Measurements from ENCODE around the gene NETO1. TPM values are rescaled to one million over a fixed set of nuclear protein-coding genes. Genes with fewer than 3 reads are reported as not detected.

The NETO1 gene
- total RNA-seq, 3 donors from 2014 or later (not counting 1 experiment from before 2014, with no cell fraction given) = not detected

DNA sequence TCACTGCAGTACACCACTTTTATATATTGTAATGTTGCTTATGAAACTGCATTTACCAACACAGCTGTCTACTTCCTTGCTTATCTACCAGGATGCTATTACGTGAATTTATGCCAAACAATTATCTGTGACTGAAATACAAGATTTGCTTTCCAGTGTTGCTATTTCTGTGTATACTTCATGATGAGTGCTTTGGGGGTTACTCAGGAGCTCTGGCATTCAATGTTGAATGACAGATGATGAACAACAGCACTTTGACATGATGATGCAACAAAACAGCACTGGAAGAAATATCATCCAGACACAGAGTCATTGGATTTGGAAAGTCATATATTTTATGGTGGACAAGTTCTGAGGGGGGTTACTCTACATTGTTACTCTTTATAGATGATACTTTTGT, 125.8 kb downstream of the NETO1 start:
- H3K27me3 ChIP-seq (ENCODE audit: control insufficient read depth, insufficient read depth, low read length) = no peaks in the 10 kb centered on the region
- DNase-seq (no peak), ATAC-seq (no peak)
- Mint-ChIP-seq H3K4me3 (no peak overlapping the region), H3K27ac (no peak overlapping the region), H3K36me3 (no peaks in the 10 kb centered on the region), H3K27me3 (ENCODE audit: low read depth in 2 of 2) (no peaks in the 10 kb centered on the region), H3K4me1 (no peaks in the 10 kb centered on the region), H3K9me3 (peaks cover 0 to 5% of the 10 kb centered on the region in 2 donors)
- no peak overlapping the region for H3K4me3 ChIP-seq (ENCODE audit: low read length)
- H3K27ac ChIP-seq (ENCODE audit: low read length) = no peak overlapping the region
- no peaks in the 10 kb centered on the region for H3K9me3 ChIP-seq (ENCODE audit: control insufficient read depth, insufficient read depth, low read length)
- TF ChIP-seq CTCF (IDR thresholded peaks at IDR 0.05) = no peak
- no peaks in the 10 kb centered on the region for H3K36me3 ChIP-seq (ENCODE audit: control insufficient read depth, insufficient read depth, low read length)
- WGBS (ENCODE audit: insufficient coverage) = 86% methylated on average over 1 of the region's 1 CpG
- H3K4me1 ChIP-seq (ENCODE audit: control insufficient read depth, insufficient read depth, low read length) = no peaks in the 10 kb centered on the region
- intact Hi-C loops (cut with micrococcal nuclease) = no loop called here

DNA sequence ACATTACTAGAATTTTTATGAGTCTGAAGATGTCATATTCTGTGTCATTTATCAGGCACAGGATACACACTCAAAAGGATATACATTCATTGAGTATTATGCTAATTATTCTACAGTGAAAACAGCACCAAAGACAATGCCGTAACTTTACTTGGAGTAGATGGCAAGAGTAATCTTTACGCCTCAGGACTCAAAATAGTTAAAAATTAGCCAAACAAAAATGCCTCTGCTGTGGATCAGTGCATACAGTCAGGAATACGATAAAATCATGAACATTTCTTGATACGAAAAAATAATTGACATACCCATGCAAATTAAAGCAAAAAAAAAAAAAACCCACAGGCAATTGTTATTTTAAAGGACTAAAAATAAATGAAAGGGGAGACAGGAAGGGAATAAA, 129.7 kb downstream of the NETO1 start:
- Histone ChIP-seq H3K27ac (ENCODE audit: low read length) (no peak overlapping the region), H3K36me3 (ENCODE audit: control insufficient read depth, insufficient read depth, low read length) (no peaks in the 10 kb centered on the region), H3K4me3 (ENCODE audit: low read length) (no peak overlapping the region), H3K27me3 (ENCODE audit: control insufficient read depth, insufficient read depth, low read length) (no peaks in the 10 kb centered on the region), H3K4me1 (ENCODE audit: control insufficient read depth, insufficient read depth, low read length) (no peaks in the 10 kb centered on the region), H3K9me3 (ENCODE audit: control insufficient read depth, insufficient read depth, low read length) (no peaks in the 10 kb centered on the region)
- no peak overlapping the region for H3K27ac Mint-ChIP-seq
- TF ChIP-seq CTCF (IDR thresholded peaks at IDR 0.05) = no peak
- intact Hi-C loops (cut with micrococcal nuclease) = no loop called here
- H3K4me1 Mint-ChIP-seq = no peaks in the 10 kb centered on the region
- WGBS (ENCODE audit: insufficient coverage) = 94% methylated on average over 4 of the region's 4 CpGs
- no peak overlapping the region for H3K4me3 Mint-ChIP-seq
- no peaks in the 10 kb centered on the region for H3K27me3 Mint-ChIP-seq (ENCODE audit: low read depth in 2 of 2)
- peaks cover 0 to 4% of the 10 kb centered on the region in 2 donors for H3K9me3 Mint-ChIP-seq
- DNase-seq (no peak), ATAC-seq (no peak)
- H3K36me3 Mint-ChIP-seq = no peaks in the 10 kb centered on the region

- H3K4me1 ChIP-seq (ENCODE audit: control insufficient read depth, insufficient read depth, low read length) = no peaks in the 10 kb centered on the region
- H3K27me3 ChIP-seq (ENCODE audit: control insufficient read depth, insufficient read depth, low read length) = no peaks in the 10 kb centered on the region
- no peak overlapping the region for H3K27ac Mint-ChIP-seq
- intact Hi-C loops (cut with micrococcal nuclease) = no loop called here
- DNase-seq = no peak
- ATAC-seq = no peak
- no peak for TF ChIP-seq CTCF (IDR thresholded peaks at IDR 0.05)
- WGBS (ENCODE audit: insufficient coverage) = 98% methylated on average over 6 of the region's 6 CpGs
- no peak overlapping the region for H3K4me3 ChIP-seq (ENCODE audit: low read length)
- H3K4me1 Mint-ChIP-seq = no peaks in the 10 kb centered on the region
- H3K27me3 Mint-ChIP-seq (ENCODE audit: low read depth in 2 of 2) = no peaks in the 10 kb centered on the region
- H3K27ac ChIP-seq (ENCODE audit: low read length) = no peak overlapping the region
- H3K36me3 Mint-ChIP-seq = no peaks in the 10 kb centered on the region
- no peaks in the 10 kb centered on the region for H3K36me3 ChIP-seq (ENCODE audit: control insufficient read depth, insufficient read depth, low read length)
- peaks cover 2 to 8% of the 10 kb centered on the region in 2 donors for H3K9me3 Mint-ChIP-seq
- H3K9me3 ChIP-seq (ENCODE audit: control insufficient read depth, insufficient read depth, low read length) = no peaks in the 10 kb centered on the region
- no peak overlapping the region for H3K4me3 Mint-ChIP-seq
Observed at GRCh38 chr18:72727776-72728175, 140.0 kb downstream of the NETO1 start.

DNA sequence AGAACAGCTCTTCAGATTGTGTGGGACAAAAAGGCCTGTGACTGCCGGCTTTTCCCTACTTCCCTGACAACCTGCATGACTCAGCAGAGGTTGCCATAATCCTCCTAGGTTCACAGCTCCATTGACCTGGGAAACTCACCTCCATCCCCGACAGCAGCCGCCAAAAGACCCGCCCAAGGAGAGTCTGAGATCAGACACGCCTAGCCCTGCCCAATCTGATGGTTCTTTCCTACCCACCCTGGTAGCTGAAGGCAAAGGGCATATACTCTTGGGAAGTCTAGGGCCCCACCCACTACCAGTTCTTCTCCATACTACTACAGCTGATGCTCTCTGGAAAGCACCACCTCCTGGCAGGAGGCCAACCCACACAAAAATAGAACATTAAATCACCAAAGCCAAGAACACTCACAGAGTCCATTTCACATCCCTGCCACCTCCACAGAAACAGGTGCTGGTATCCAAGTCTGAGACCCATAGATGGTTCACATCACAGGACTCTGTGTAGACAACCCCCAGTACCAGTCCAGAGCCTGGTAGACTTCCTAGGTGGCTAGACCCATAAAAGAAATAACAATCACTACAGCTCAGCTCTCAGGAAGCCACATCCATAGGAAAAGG, 140.6 kb downstream of the NETO1 start:
- Mint-ChIP-seq H3K4me1 (no peaks in the 10 kb centered on the region), H3K27ac (no peak overlapping the region), H3K9me3 (peaks cover 2 to 8% of the 10 kb centered on the region in 2 donors), H3K27me3 (ENCODE audit: low read depth in 2 of 2) (no peaks in the 10 kb centered on the region), H3K36me3 (no peaks in the 10 kb centered on the region), H3K4me3 (no peak overlapping the region)
- Histone ChIP-seq H3K27me3 (ENCODE audit: control insufficient read depth, insufficient read depth, low read length) (no peaks in the 10 kb centered on the region), H3K4me3 (ENCODE audit: low read length) (no peak overlapping the region), H3K36me3 (ENCODE audit: control insufficient read depth, insufficient read depth, low read length) (no peaks in the 10 kb centered on the region), H3K27ac (ENCODE audit: low read length) (no peak overlapping the region), H3K9me3 (ENCODE audit: control insufficient read depth, insufficient read depth, low read length) (no peaks in the 10 kb centered on the region), H3K4me1 (ENCODE audit: control insufficient read depth, insufficient read depth, low read length) (no peaks in the 10 kb centered on the region)
- no peak for TF ChIP-seq CTCF (IDR thresholded peaks at IDR 0.05)
- intact Hi-C loops (cut with micrococcal nuclease) = no loop called here
- no peak for ATAC-seq
- DNase-seq = no peak
- 88% methylated on average over 5 of the region's 5 CpGs for WGBS (ENCODE audit: insufficient coverage)
